Large intestine (tissue), 3 donors: ENCODE data around the gene BRD1. TPM values are rescaled to one million over a fixed set of nuclear protein-coding genes. Genes with fewer than 3 reads are reported as not detected.
"Not testable (repeated sequence)": the region's sequence is repeated elsewhere in the genome, so short reads cannot be mapped to it uniquely, and the experiment has no call there.

ENCODE experiments used
- DNase-seq, 2 donors: peaks; one replicate each; pipeline versions ENCODE4 v3.0.0 to v3.0.0-alpha.2; 2013
- H3K27ac ChIP-seq: one replicate; pipeline ENCODE4 v1.5.1; 2013; ENCODE audit warnings: low read length
- H3K27me3 ChIP-seq: 2 replicates; pipeline ENCODE4 v1.6.1; 2013; ENCODE audit warnings: low read length; ENCODE audit not compliant: control insufficient read depth, insufficient read depth
- H3K36me3 ChIP-seq: 2 replicates; pipeline ENCODE4 v1.6.1; 2013; ENCODE audit warnings: low read length; ENCODE audit not compliant: control insufficient read depth, insufficient read depth
- H3K4me1 ChIP-seq: one replicate; pipeline ENCODE4 v1.6.1; 2013; ENCODE audit warnings: low read length; ENCODE audit not compliant: control insufficient read depth, insufficient read depth
- H3K4me3 ChIP-seq: one replicate; pipeline ENCODE4 v1.5.1; 2013; ENCODE audit warnings: low read length
- H3K9me3 ChIP-seq: one replicate; pipeline ENCODE4 v1.6.1; 2013; ENCODE audit warnings: mild to moderate bottlenecking, low read depth, low read length, moderate library complexity; ENCODE audit not compliant: control insufficient read depth
- WGBS: methylation state at CpG from one replicate; pipeline ENCODE4 v1.1.5; 2013; ENCODE audit warnings: low lambda C conversion rate; ENCODE audit not compliant: insufficient coverage; 5-methylcytosine and 5-hydroxymethylcytosine counted together
- polyA plus RNA-seq: library from polyadenylated mRNA; unstranded; fragments of 120-200 nt; gene quantifications from one replicate; pipeline ENCODE4 v1.2.1, GENCODE V29; 2013

The BRD1 gene
- polyA plus RNA-seq, 1 donor: 36.8 TPM

- Histone ChIP-seq H3K4me1 (peaks cover 4% of the 10 kb centered on the region), H3K27me3 (no peaks in the 10 kb centered on the region), H3K36me3 (peaks cover 2% of the 10 kb centered on the region), H3K4me3 (no peak overlapping the region), H3K27ac (no peak overlapping the region), H3K9me3 (peaks cover 34% of the 10 kb centered on the region)
- DNase-seq: peak in 1 of 2 donors; percentile 32
- no CpG with 5 or more reads among the region's 5 CpGs for WGBS
These were observed 60.2 kb downstream of the BRD1 start for GRCh38 chr22:49767355-49768062.

- no peaks in the 10 kb centered on the region for H3K36me3 ChIP-seq
- no peak overlapping the region for H3K27ac ChIP-seq
- 100% methylated on average over 1 of the region's 12 CpGs for WGBS
- no peak overlapping the region for H3K4me3 ChIP-seq
- H3K4me1 ChIP-seq: peaks cover 4% of the 10 kb centered on the region
- no peak for DNase-seq
- H3K9me3 ChIP-seq: peaks cover 25% of the 10 kb centered on the region
- H3K27me3 ChIP-seq: no peaks in the 10 kb centered on the region
These were observed 61.7 kb downstream of the BRD1 start for GRCh38 chr22:49765951-49766350.

- no peak for DNase-seq
- Histone ChIP-seq H3K27me3 (no peaks in the 10 kb centered on the region), H3K27ac (no peak overlapping the region), H3K36me3 (no peaks in the 10 kb centered on the region), H3K4me1 (peaks cover 4% of the 10 kb centered on the region), H3K9me3 (peaks cover 22% of the 10 kb centered on the region), H3K4me3 (no peak overlapping the region)
- 100% methylated on average over 3 of the region's 17 CpGs for WGBS
These were observed 62.4 kb downstream of the BRD1 start for GRCh38 chr22:49765091-49765771.

- H3K27ac ChIP-seq: no peak overlapping the region
- no peak for DNase-seq
- no peaks in the 10 kb centered on the region for H3K27me3 ChIP-seq
- no peak overlapping the region for H3K4me3 ChIP-seq
- H3K9me3 ChIP-seq: peaks cover 22% of the 10 kb centered on the region
- peaks cover 2% of the 10 kb centered on the region for H3K4me1 ChIP-seq
- no CpG with 5 or more reads among the region's 24 CpGs for WGBS
- H3K36me3 ChIP-seq: no peaks in the 10 kb centered on the region
These were observed 63.5 kb downstream of the BRD1 start for GRCh38 chr22:49764127-49764581.

- H3K9me3 ChIP-seq: peaks cover 22% of the 10 kb centered on the region
- no peaks in the 10 kb centered on the region for H3K27me3 ChIP-seq
- H3K27ac ChIP-seq: no peak overlapping the region
- DNase-seq: no peak
- no peaks in the 10 kb centered on the region for H3K4me1 ChIP-seq
- H3K36me3 ChIP-seq: no peaks in the 10 kb centered on the region
- no CpG with 5 or more reads among the region's 13 CpGs for WGBS
- H3K4me3 ChIP-seq: no peak overlapping the region
These were observed 64.0 kb downstream of the BRD1 start for GRCh38 chr22:49763696-49764095.

GRCh38 chr22:49763138-49763537 is 64.5 kb downstream of the BRD1 start:
- no peak for DNase-seq
- H3K27ac ChIP-seq: no peak overlapping the region
- no peak overlapping the region for H3K4me3 ChIP-seq
- no peaks in the 10 kb centered on the region for H3K4me1 ChIP-seq
- 90% methylated on average over 2 of the region's 13 CpGs for WGBS
- peaks cover 22% of the 10 kb centered on the region for H3K9me3 ChIP-seq
- no peaks in the 10 kb centered on the region for H3K36me3 ChIP-seq
- no peaks in the 10 kb centered on the region for H3K27me3 ChIP-seq

GRCh38 chr22:49762571-49762970 is 65.1 kb downstream of the BRD1 start:
- not testable (repeated sequence) for DNase-seq, H3K27me3 ChIP-seq, H3K4me3 ChIP-seq, H3K4me1 ChIP-seq, H3K27ac ChIP-seq, H3K36me3 ChIP-seq
- peaks cover 22% of the 10 kb centered on the region for H3K9me3 ChIP-seq
- WGBS: no CpG with 5 or more reads among the region's 7 CpGs

- H3K4me1 ChIP-seq: no peaks in the 10 kb centered on the region
- 88% methylated on average over 3 of the region's 7 CpGs for WGBS
- no peak for DNase-seq
- peaks cover 20% of the 10 kb centered on the region for H3K9me3 ChIP-seq
- H3K4me3 ChIP-seq: no peak overlapping the region
- no peaks in the 10 kb centered on the region for H3K36me3 ChIP-seq
- H3K27ac ChIP-seq: no peak overlapping the region
- no peaks in the 10 kb centered on the region for H3K27me3 ChIP-seq
These were observed 65.8 kb downstream of the BRD1 start for GRCh38 chr22:49761836-49762235.

- no peak for DNase-seq
- H3K4me3 ChIP-seq: no peak overlapping the region
- no peaks in the 10 kb centered on the region for H3K27me3 ChIP-seq
- H3K4me1 ChIP-seq: no peaks in the 10 kb centered on the region
- no peak overlapping the region for H3K27ac ChIP-seq
- H3K9me3 ChIP-seq: peaks cover 11% of the 10 kb centered on the region
- no CpG with 5 or more reads among the region's 13 CpGs for WGBS
- no peaks in the 10 kb centered on the region for H3K36me3 ChIP-seq
These were observed 66.8 kb downstream of the BRD1 start for GRCh38 chr22:49760630-49761571.

GRCh38 chr22:49760280-49760629 is 67.4 kb downstream of the BRD1 start:
- H3K4me3 ChIP-seq: no peak overlapping the region
- peaks cover 4% of the 10 kb centered on the region for H3K9me3 ChIP-seq
- no peak for DNase-seq
- no peaks in the 10 kb centered on the region for H3K27me3 ChIP-seq
- no CpG with 5 or more reads among the region's 5 CpGs for WGBS
- H3K36me3 ChIP-seq: no peaks in the 10 kb centered on the region
- no peak overlapping the region for H3K27ac ChIP-seq
- no peaks in the 10 kb centered on the region for H3K4me1 ChIP-seq
